NCI-H2107 treated with DMSO at 0.1 percent for 48 hours (cell line): ENCODE measurements around the gene TERT.

Source experiments
- DNase-seq: peaks from one replicate; lab custom pipeline; 2025; ENCODE audit not compliant: unreplicated experiment; lab: John Stamatoyannopoulos, UW

TERT gene

GRCh38 chr5:1319436-1320256, 24.8 kb upstream of the TERT start:
- DNase-seq, result peak; percentile 80

GRCh38 chr5:1318659-1319251, 23.9 kb upstream of the TERT start:
- DNase-seq, result peak; percentile 80

- DNase-seq, result no peak
These were observed 23.2 kb upstream of the TERT start for GRCh38 chr5:1317921-1318565.

- DNase-seq, result no peak
These were observed 21.9 kb upstream of the TERT start for GRCh38 chr5:1316588-1317340.

GRCh38 chr5:1315709-1316587, 21.1 kb upstream of the TERT start:
- DNase-seq, result peak; percentile 99

- no peak for DNase-seq
These were observed 20.3 kb upstream of the TERT start for GRCh38 chr5:1315018-1315708.

- DNase-seq, result no peak
These were observed 19.7 kb upstream of the TERT start for GRCh38 chr5:1314564-1314982.

- DNase-seq, result no peak
These were observed 18.3 kb upstream of the TERT start for GRCh38 chr5:1312993-1313833.

- no peak for DNase-seq
These were observed 17.3 kb upstream of the TERT start for GRCh38 chr5:1312206-1312605.

GRCh38 chr5:1311439-1312055, 16.7 kb upstream of the TERT start:
- DNase-seq, result no peak

GRCh38 chr5:1310118-1310517, 15.2 kb upstream of the TERT start:
- DNase-seq, result no peak

- no peak for DNase-seq
These were observed 9.2 kb upstream of the TERT start for GRCh38 chr5:1304033-1304432.

GRCh38 chr5:1302258-1302657, 7.4 kb upstream of the TERT start:
- no peak for DNase-seq

GRCh38 chr5:1300581-1301083, 5.8 kb upstream of the TERT start:
- no peak for DNase-seq

GRCh38 chr5:1299961-1300360, 5.1 kb upstream of the TERT start:
- no peak for DNase-seq

- no peak for DNase-seq
These were observed 4.6 kb upstream of the TERT start for GRCh38 chr5:1299511-1299850.

- no peak for DNase-seq
These were observed 4.0 kb upstream of the TERT start for GRCh38 chr5:1298723-1299510.

- no peak for DNase-seq
These were observed 3.2 kb upstream of the TERT start for GRCh38 chr5:1298067-1298551.
